ENCODE data around the gene POR. TPM values are rescaled to one million over a fixed set of nuclear protein-coding genes. Genes with fewer than 3 reads are reported as not detected.
"Not testable (repeated sequence)": the region's sequence is repeated elsewhere in the genome, so short reads cannot be mapped to it uniquely, and the experiment has no call there.

Gene POR
- total RNA-seq, 1 donor, result 73.1 TPM

GRCh38 chr7:76009672-76010600, 95.0 kb downstream of the POR start:
- H3K4me1 ChIP-seq (ENCODE audit: insufficient read depth, low read length), result peaks cover 15% of the 10 kb centered on the region
- peaks cover 5% of the 10 kb centered on the region for H3K36me3 ChIP-seq (ENCODE audit: insufficient read depth, low read length)
- no peak for DNase-seq (ENCODE audit: insufficient read length, low spot score, missing footprints)
- no peaks in the 10 kb centered on the region for H3K9me3 ChIP-seq (ENCODE audit: low read depth, low read length)
- no peak overlapping the region for H2AFZ ChIP-seq (ENCODE audit: low read length)
- no peak overlapping the region for H3K4me3 ChIP-seq (ENCODE audit: insufficient read depth, low read length)
- H3K4me2 ChIP-seq (ENCODE audit: insufficient read depth, low read length), result peak overlapping the region; percentile 66
- no peaks in the 10 kb centered on the region for H3K27me3 ChIP-seq (ENCODE audit: insufficient read depth, low read length)
- peaks cover 4% of the 10 kb centered on the region for H4K20me1 ChIP-seq (ENCODE audit: insufficient read depth, low read length)
- TF ChIP-seq, protein P1, sequence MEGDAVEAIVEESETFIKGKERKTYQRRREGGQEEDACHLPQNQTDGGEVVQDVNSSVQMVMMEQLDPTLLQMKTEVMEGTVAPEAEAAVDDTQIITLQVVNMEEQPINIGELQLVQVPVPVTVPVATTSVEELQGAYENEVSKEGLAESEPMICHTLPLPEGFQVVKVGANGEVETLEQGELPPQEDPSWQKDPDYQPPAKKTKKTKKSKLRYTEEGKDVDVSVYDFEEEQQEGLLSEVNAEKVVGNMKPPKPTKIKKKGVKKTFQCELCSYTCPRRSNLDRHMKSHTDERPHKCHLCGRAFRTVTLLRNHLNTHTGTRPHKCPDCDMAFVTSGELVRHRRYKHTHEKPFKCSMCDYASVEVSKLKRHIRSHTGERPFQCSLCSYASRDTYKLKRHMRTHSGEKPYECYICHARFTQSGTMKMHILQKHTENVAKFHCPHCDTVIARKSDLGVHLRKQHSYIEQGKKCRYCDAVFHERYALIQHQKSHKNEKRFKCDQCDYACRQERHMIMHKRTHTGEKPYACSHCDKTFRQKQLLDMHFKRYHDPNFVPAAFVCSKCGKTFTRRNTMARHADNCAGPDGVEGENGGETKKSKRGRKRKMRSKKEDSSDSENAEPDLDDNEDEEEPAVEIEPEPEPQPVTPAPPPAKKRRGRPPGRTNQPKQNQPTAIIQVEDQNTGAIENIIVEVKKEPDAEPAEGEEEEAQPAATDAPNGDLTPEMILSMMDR (IDR thresholded peaks at IDR 0.05; ENCODE audit: extremely low read depth, low read depth, low read length), result no peak
- peak overlapping the region; percentile 41 for H3K27ac ChIP-seq (ENCODE audit: low read depth, low read length)
- H3K79me2 ChIP-seq (ENCODE audit: insufficient read depth, low read length), result no peaks in the 10 kb centered on the region

- Histone ChIP-seq H3K27ac (ENCODE audit: low read depth, low read length) (no peak overlapping the region), H2AFZ (ENCODE audit: low read length) (no peak overlapping the region), H4K20me1 (ENCODE audit: insufficient read depth, low read length) (peaks cover 4% of the 10 kb centered on the region), H3K4me2 (ENCODE audit: insufficient read depth, low read length) (no peak overlapping the region), H3K36me3 (ENCODE audit: insufficient read depth, low read length) (peaks cover 4% of the 10 kb centered on the region), H3K9me3 (ENCODE audit: low read depth, low read length) (no peaks in the 10 kb centered on the region), H3K4me3 (ENCODE audit: insufficient read depth, low read length) (no peak overlapping the region), H3K79me2 (ENCODE audit: insufficient read depth, low read length) (no peaks in the 10 kb centered on the region), H3K27me3 (ENCODE audit: insufficient read depth, low read length) (no peaks in the 10 kb centered on the region), H3K4me1 (ENCODE audit: insufficient read depth, low read length) (peaks cover 15% of the 10 kb centered on the region)
- TF ChIP-seq, protein P1 (IDR thresholded peaks at IDR 0.05; ENCODE audit: extremely low read depth, low read depth, low read length), result no peak
- DNase-seq (ENCODE audit: insufficient read length, low spot score, missing footprints), result peak; percentile 83
Measured at GRCh38 chr7:76011442-76011861, 96.5 kb downstream of the POR start.

DNA sequence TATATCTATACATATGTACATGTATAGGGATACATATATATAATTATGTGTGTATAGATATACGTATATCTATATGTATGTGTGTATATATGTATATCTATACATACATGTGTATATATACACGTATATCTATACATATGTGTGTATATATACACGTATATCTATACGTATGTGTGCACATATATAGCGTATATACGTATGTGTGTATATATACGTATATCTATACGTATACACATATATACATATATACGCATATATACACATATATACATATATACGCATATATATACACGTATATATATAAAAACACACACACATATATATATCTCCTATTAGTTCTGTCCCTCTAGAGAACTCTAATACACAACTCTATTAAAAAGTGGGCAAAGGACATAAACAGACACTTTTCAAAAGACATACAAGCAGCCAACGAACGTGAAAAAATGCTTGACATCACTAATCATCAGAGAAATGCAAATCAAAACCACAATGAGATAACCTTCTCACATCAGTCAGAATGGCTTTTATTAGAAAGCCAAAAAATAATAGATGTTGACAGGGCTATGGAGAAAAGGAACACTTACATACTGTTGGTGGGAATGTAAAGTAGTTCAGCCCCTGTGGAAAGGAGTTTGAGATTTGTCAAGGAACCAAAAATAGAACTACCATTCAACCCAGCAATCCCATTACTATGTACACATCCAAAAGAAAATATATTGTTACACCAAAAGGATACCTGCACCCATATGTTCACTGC, 101.4 kb downstream of the POR start:
- Histone ChIP-seq H3K4me2 (ENCODE audit: insufficient read depth, low read length) (no peak overlapping the region), H4K20me1 (ENCODE audit: insufficient read depth, low read length) (peaks cover 6% of the 10 kb centered on the region), H3K4me1 (ENCODE audit: insufficient read depth, low read length) (no peaks in the 10 kb centered on the region), H3K4me3 (ENCODE audit: insufficient read depth, low read length) (no peak overlapping the region), H3K79me2 (ENCODE audit: insufficient read depth, low read length) (no peaks in the 10 kb centered on the region), H3K9me3 (ENCODE audit: low read depth, low read length) (no peaks in the 10 kb centered on the region), H3K36me3 (ENCODE audit: insufficient read depth, low read length) (peaks cover 23% of the 10 kb centered on the region), H3K27ac (ENCODE audit: low read depth, low read length) (no peak overlapping the region), H2AFZ (ENCODE audit: low read length) (no peak overlapping the region), H3K27me3 (ENCODE audit: insufficient read depth, low read length) (no peaks in the 10 kb centered on the region)
- TF ChIP-seq, protein P1 (IDR thresholded peaks at IDR 0.05; ENCODE audit: extremely low read depth, low read depth, low read length), result no peak
- DNase-seq (ENCODE audit: insufficient read length, low spot score, missing footprints), result no peak

- H3K79me2 ChIP-seq (ENCODE audit: insufficient read depth, low read length); H2AFZ ChIP-seq (ENCODE audit: low read length); H3K4me2 ChIP-seq (ENCODE audit: insufficient read depth, low read length); H3K27me3 ChIP-seq (ENCODE audit: insufficient read depth, low read length); DNase-seq (ENCODE audit: insufficient read length, low spot score, missing footprints); H3K27ac ChIP-seq (ENCODE audit: low read depth, low read length); H3K4me3 ChIP-seq (ENCODE audit: insufficient read depth, low read length); H3K9me3 ChIP-seq (ENCODE audit: low read depth, low read length); H3K4me1 ChIP-seq (ENCODE audit: insufficient read depth, low read length); H4K20me1 ChIP-seq (ENCODE audit: insufficient read depth, low read length): not testable (repeated sequence)
- peaks cover 41% of the 10 kb centered on the region for H3K36me3 ChIP-seq (ENCODE audit: insufficient read depth, low read length)
Measured at GRCh38 chr7:76018520-76018919, 103.6 kb downstream of the POR start.

All from osteoblast (primary cell).